GM19193 (cell line): ENCODE results near the gene THBS1.

Source experiments
- POLR2A ChIP-seq: IDR thresholded peaks from 4 replicates; pipeline ENCODE4 v1.6.1; 2011; ENCODE audit not compliant: insufficient read depth, insufficient read length; ENCODE audit errors: extremely low read depth

Gene THBS1

DNA sequence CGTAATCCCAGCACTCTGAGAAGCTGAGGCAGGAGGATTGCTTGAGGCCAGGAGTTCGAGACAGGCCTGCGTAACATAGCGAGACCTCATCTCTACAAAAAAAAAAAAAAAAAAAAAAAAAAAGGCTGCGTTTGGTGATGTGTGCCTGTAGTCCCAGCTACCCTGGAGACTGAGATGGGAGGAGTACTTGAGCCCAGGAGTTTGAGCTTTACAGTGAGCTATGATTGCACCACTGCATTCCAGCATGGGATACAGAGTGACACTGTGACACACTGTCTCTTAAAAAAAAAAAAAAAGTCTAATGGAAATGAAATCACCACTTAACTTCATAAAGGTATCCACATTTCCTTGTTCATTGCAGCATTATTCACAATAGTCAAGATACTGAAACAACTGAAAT, 65.5 kb downstream of the THBS1 start:
- no peak for TF ChIP-seq POLR2A
